K562 (cell line): ENCODE data around the gene MRPL52. TPM values are rescaled to one million over a fixed set of nuclear protein-coding genes. Genes with fewer than 3 reads are reported as not detected.
A peak's percentile ranks its signal among the peaks of the same experiment; 100 is the strongest.

Experiments
- AFF1 ChIP-seq, 2 experiments: fragments of 450-650 bp; IDR thresholded peaks; 2 replicates each; pipeline ENCODE4 v1.6.1; 2018; ENCODE audit warnings: mild to moderate bottlenecking in 2 of 2, low read depth in 1 of 2; ENCODE audit not compliant: partially characterized antibody in 2 of 2
- CBX8 ChIP-seq: fragments of 200-600 bp; sonication (generic); IDR thresholded peaks from 2 replicates; pipeline ENCODE4 v1.6.1; 2012; ENCODE audit warnings: borderline replicate concordance, mixed run types, low read depth, mild to moderate bottlenecking, moderate library complexity, mixed read lengths, low read length, control low read depth, inconsistent platforms; ENCODE audit not compliant: poor library complexity, severe bottlenecking; ENCODE audit errors: extremely low read depth
- HES1 ChIP-seq: fragments of 450-650 bp; IDR thresholded peaks from 2 replicates; pipeline ENCODE4 v1.6.1; 2016; ENCODE audit warnings: low read depth, mild to moderate bottlenecking, moderate library complexity
- KHSRP ChIP-seq: fragments of 450-650 bp; IDR thresholded peaks from 2 replicates; pipeline ENCODE4 v1.6.1; 2017
- SUPT5H ChIP-seq: fragments of 450-650 bp; IDR thresholded peaks from 2 replicates; pipeline ENCODE4 v1.6.1; 2016
- TAL1 ChIP-seq: fragments of 450-650 bp; IDR thresholded peaks from 2 replicates; pipeline ENCODE4 v1.6.1; 2016; ENCODE audit warnings: mild to moderate bottlenecking
- ZNF224 ChIP-seq: sonication (generic); formaldehyde crosslinking; IDR thresholded peaks from 2 replicates; pipeline ENCODE4 v1.8.0; 2022; ENCODE audit warnings: mild to moderate bottlenecking, missing genetic modification reagents
- polyA plus RNA-seq, 8 experiments: library from polyadenylated mRNA; depleted of rRNA in 4 of 8; stranded (reverse) in 5 of 8; unstranded in 3 of 8; fragments of >200 nt; fragmentation: Nextera tagmentation in 2 of 8; fragmentation: Illumina TruSeq in 1 of 8; extraction: Ambion mirVana in 2 of 8; extraction: Trizol in 1 of 8; gene quantifications; 2 replicates each; pipeline versions ENCODE4 v1.2.1 to v1.2.3, GENCODE V29; 2011 to 2014; ENCODE audit warnings: inconsistent platforms in 1 of 8, missing spikeins in 1 of 8
- total RNA-seq, 7 experiments: library from RNA; depleted of rRNA in 6 of 7; stranded (reverse); fragments of >200 nt in 6 of 7; fragmentation: Illumina TruSeq in 2 of 7; extraction: Trizol in 2 of 7; gene quantifications; 2 replicates each; pipeline versions ENCODE4 v1.2.1 to v1.2.3, GENCODE V29; 2011 to 2021; ENCODE audit warnings: low replicate concordance in 1 of 7
- TF ChIP-seq, protein P1 (sequence below): fragments of 450-650 bp; IDR thresholded peaks from 2 replicates; pipeline ENCODE4 v1.7.1; 2018; ENCODE audit warnings: mild to moderate bottlenecking, low read depth; ENCODE audit not compliant: partially characterized antibody
- TF ChIP-seq, protein P2 (sequence below), 2 experiments: fragments of 450-650 bp; IDR thresholded peaks; 2 replicates each; pipeline ENCODE4 v1.6.1; 2016; ENCODE audit warnings: mild to moderate bottlenecking in 2 of 2, borderline replicate concordance in 1 of 2, low read depth in 1 of 2, moderate library complexity in 1 of 2
- TF ChIP-seq, protein P3 (sequence below): IDR thresholded peaks from 2 replicates; pipeline ENCODE4 v1.6.1; 2014; ENCODE audit warnings: antibody characterized with exemption

Gene MRPL52
- total and polyA plus RNA-seq, 9 of the 15 experiments (the other 6 are each of a cell fraction or from before 2014, with no cell fraction given), result 56.5 to 213 (median 168) TPM

DNA sequence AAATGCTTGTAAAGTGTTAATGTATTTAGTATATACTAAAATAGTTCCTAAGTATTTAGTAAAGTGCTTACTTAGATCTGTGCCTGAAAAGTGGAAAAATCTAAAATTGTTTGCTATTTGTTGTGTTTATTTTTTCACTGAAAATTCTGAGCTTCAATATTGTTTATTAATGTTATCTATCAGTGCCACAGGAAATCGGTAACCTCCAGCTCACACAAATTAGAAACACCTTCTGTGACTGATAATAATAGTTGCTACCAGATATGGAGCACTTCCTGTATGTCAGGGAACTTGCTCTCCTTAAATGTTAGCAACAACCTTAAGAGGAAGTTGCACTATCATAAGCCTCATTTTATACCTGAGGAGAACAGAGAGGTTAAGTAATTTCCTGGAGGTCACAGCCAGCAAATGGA lies 41.1 kb downstream of the MRPL52 start (continued):
- TF ChIP-seq, protein P1, sequence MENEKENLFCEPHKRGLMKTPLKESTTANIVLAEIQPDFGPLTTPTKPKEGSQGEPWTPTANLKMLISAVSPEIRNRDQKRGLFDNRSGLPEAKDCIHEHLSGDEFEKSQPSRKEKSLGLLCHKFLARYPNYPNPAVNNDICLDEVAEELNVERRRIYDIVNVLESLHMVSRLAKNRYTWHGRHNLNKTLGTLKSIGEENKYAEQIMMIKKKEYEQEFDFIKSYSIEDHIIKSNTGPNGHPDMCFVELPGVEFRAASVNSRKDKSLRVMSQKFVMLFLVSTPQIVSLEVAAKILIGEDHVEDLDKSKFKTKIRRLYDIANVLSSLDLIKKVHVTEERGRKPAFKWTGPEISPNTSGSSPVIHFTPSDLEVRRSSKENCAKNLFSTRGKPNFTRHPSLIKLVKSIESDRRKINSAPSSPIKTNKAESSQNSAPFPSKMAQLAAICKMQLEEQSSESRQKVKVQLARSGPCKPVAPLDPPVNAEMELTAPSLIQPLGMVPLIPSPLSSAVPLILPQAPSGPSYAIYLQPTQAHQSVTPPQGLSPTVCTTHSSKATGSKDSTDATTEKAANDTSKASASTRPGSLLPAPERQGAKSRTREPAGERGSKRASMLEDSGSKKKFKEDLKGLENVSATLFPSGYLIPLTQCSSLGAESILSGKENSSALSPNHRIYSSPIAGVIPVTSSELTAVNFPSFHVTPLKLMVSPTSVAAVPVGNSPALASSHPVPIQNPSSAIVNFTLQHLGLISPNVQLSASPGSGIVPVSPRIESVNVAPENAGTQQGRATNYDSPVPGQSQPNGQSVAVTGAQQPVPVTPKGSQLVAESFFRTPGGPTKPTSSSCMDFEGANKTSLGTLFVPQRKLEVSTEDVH, result no peak
- TF ChIP-seq HES1 (no peak), CBX8 (no peak), AFF1 (IDR thresholded peaks at IDR 0.05; ENCODE audit: low read depth in 1 of 2, partially characterized antibody in 2 of 2) (no peak), SUPT5H (no peak), KHSRP (no peak), ZNF224 (CRISPR knock-in tag) (no peak), TAL1 (peak; percentile 61)
- TF ChIP-seq, protein P2, sequence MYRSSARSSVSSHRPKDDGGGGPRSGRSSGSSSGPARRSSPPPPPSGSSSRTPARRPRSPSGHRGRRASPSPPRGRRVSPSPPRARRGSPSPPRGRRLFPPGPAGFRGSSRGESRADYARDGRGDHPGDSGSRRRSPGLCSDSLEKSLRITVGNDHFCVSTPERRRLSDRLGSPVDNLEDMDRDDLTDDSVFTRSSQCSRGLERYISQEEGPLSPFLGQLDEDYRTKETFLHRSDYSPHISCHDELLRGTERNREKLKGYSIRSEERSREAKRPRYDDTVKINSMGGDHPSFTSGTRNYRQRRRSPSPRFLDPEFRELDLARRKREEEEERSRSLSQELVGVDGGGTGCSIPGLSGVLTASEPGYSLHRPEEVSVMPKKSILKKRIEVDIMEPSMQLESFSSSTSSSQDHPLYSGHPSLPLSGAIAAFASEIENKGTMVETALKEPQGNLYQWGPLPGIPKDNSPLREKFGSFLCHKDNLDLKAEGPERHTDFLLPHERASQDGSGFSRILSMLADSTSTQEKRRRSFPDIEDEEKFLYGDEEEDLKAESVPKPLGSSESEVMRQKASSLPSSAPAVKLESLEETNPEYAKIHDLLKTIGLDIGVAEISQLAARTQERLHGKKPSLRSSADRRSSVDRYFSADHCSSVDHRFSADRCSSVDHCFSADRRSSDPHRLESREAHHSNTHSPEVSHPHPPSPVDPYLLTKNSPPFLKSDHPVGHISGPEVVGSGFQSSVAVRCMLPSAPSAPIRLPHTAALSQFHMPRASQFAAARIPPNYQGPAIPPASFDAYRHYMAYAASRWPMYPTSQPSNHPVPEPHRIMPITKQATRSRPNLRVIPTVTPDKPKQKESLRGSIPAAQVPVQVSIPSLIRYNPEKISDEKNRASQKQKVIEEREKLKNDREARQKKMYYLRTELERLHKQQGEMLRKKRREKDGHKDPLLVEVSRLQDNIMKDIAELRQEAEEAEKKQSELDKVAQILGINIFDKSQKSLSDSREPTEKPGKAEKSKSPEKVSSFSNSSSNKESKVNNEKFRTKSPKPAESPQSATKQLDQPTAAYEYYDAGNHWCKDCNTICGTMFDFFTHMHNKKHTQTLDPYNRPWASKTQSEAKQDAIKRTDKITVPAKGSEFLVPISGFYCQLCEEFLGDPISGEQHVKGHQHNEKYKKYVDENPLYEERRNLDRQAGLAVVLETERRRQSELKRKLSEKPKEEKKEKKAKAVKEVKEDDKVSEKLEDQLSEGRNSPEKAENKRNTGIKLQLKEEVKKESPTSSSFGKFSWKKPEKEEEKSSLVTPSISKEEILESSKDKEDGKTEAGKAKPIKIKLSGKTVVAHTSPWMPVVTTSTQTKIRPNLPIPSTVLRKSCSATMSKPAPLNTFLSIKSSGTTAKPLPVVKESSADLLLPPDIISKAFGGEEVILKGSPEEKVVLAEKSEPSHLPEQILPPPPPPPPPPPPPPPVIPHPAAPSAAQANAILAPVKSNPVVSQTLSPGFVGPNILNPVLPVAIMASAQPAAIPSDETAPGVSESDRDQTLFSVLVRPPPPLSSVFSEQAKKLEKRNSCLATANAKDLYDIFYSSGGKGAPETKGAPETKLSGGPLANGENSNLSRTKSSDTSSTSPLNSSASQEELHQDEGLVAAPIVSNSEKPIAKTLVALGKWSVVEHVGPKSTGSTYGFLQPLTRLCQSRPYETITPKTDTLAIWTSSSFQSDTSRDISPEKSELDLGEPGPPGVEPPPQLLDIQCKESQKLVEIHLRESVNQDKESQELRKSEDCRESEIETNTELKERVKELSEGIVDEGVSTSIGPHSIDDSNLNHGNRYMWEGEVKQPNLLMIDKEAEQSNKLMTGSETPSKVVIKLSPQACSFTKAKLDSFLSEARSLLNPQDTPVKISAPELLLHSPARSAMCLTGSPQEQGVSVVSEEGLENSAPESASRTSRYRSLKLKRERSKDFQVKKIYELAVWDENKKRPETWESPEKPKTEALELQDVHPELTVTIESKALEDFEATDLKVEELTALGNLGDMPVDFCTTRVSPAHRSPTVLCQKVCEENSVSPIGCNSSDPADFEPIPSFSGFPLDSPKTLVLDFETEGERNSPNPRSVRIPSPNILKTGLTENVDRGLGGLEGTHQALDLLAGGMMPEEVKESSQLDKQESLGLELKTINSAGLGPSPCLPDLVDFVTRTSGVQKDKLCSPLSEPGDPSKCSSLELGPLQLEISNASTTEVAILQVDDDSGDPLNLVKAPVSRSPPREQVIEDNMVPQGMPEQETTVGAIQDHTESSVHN (IDR thresholded peaks at IDR 0.05; ENCODE audit: borderline replicate concordance in 1 of 2, low read depth in 1 of 2), result no peak
- TF ChIP-seq, protein P3, sequence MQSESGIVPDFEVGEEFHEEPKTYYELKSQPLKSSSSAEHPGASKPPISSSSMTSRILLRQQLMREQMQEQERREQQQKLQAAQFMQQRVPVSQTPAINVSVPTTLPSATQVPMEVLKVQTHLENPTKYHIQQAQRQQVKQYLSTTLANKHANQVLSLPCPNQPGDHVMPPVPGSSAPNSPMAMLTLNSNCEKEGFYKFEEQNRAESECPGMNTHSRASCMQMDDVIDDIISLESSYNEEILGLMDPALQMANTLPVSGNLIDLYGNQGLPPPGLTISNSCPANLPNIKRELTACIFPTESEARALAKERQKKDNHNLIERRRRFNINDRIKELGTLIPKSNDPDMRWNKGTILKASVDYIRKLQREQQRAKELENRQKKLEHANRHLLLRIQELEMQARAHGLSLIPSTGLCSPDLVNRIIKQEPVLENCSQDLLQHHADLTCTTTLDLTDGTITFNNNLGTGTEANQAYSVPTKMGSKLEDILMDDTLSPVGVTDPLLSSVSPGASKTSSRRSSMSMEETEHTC, result no peak
